CD14-positive monocyte (primary cell): ENCODE results near the gene ZNF296. TPM values are rescaled to one million over a fixed set of nuclear protein-coding genes. Genes with fewer than 3 reads are reported as not detected.

ENCODE experiments used
- DNase-seq, 3 donors: peaks; one replicate each; pipeline ENCODE4 v3.0.0-alpha.2; 2011 to 2022
- H2AFZ ChIP-seq: 2 replicates; pipeline ENCODE4 v1.6.0; 2012; ENCODE audit warnings: mild to moderate bottlenecking, low read depth, low read length, inconsistent platforms; ENCODE audit not compliant: insufficient read depth, poor library complexity, severe bottlenecking
- H3K27ac ChIP-seq, 2 donors: 1 replicate in 1 of 2; 2 replicates in 1 of 2; pipeline ENCODE4 v1.5.1; 2012 to 2013; ENCODE audit warnings: low read length in 2 of 2, control low read depth in 1 of 2, inconsistent platforms in 1 of 2, low read depth in 1 of 2, mild to moderate bottlenecking in 1 of 2
- H3K27me3 ChIP-seq, 2 donors: one replicate each; pipeline versions ENCODE4 v1.6.0 to v1.6.1; 2011 to 2013; ENCODE audit warnings: low read length in 2 of 2; ENCODE audit not compliant: control insufficient read depth in 2 of 2, insufficient read depth in 2 of 2
- H3K36me3 ChIP-seq, 2 donors: replicated peaks in 1 of 2; 1 replicate in 1 of 2; 2 replicates in 1 of 2; pipeline versions ENCODE4 v1.5.1 to v1.6.1; 2012 to 2013; ENCODE audit warnings: low read length in 2 of 2, control low read depth in 1 of 2, inconsistent platforms in 1 of 2, mild to moderate bottlenecking in 1 of 2; ENCODE audit not compliant: insufficient read depth in 2 of 2, control insufficient read depth in 1 of 2
- H3K4me1 ChIP-seq, 2 donors: 1 replicate in 1 of 2; 2 replicates in 1 of 2; pipeline versions ENCODE4 v1.5.1 to v1.6.1; 2012 to 2013; ENCODE audit warnings: low read length in 2 of 2, control low read depth in 1 of 2, inconsistent platforms in 1 of 2, mild to moderate bottlenecking in 1 of 2, moderate library complexity in 1 of 2; ENCODE audit not compliant: insufficient read depth in 2 of 2, control insufficient read depth in 1 of 2
- H3K4me2 ChIP-seq: replicated peaks from 2 replicates; pipeline ENCODE3; 2012; ENCODE audit warnings: low read length, moderate library complexity, mild to moderate bottlenecking; ENCODE audit not compliant: poor library complexity, severe bottlenecking; ENCODE audit errors: extremely low read depth
- H3K4me3 ChIP-seq, 3 experiments: fragments of 200-600 bp in 1 of 3; sonication (generic) in 1 of 3; replicated peaks in 1 of 3; 1 replicate in 2 of 3; 2 replicates in 1 of 3; pipeline ENCODE4 v1.5.1; 2011 to 2013; ENCODE audit warnings: low read length in 3 of 3, mild to moderate bottlenecking in 3 of 3, control low read depth in 2 of 3, low read depth in 2 of 3, inconsistent platforms in 1 of 3, moderate library complexity in 1 of 3
- H3K79me2 ChIP-seq: 2 replicates; pipeline ENCODE4 v1.6.0; 2012; ENCODE audit warnings: mild to moderate bottlenecking, control low read depth, inconsistent platforms, low read length, moderate library complexity; ENCODE audit not compliant: insufficient read depth
- H3K9ac ChIP-seq: 2 replicates; pipeline ENCODE4 v1.6.0; 2017; ENCODE audit warnings: low read length, mild to moderate bottlenecking; ENCODE audit not compliant: insufficient read depth, poor library complexity, severe bottlenecking
- H3K9me3 ChIP-seq, 2 donors: replicated peaks in 1 of 2; 1 replicate in 1 of 2; 2 replicates in 1 of 2; pipeline versions ENCODE4 v1.5.1 to v1.6.1; 2012 to 2013; ENCODE audit warnings: low read length in 2 of 2, control low read depth in 1 of 2; ENCODE audit not compliant: control insufficient read depth in 1 of 2, insufficient read depth in 1 of 2
- H4K20me1 ChIP-seq: 2 replicates; pipeline ENCODE4 v1.6.0; 2012; ENCODE audit warnings: mild to moderate bottlenecking, low read length, control low read depth, moderate library complexity; ENCODE audit not compliant: insufficient read depth
- H3K27ac Mint-ChIP-seq, 7 donors: one replicate each; pipeline ENCODE4 v1.8.0; 2020; ENCODE audit warnings: mild to moderate bottlenecking in 7 of 7, mixed read lengths in 7 of 7, moderate library complexity in 6 of 7, inconsistent platforms in 2 of 7
- H3K27me3 Mint-ChIP-seq, 3 donors: one replicate each; pipeline ENCODE4 v1.8.0; 2021 to 2022; ENCODE audit warnings: low read depth in 3 of 3, mild to moderate bottlenecking in 3 of 3, mixed read lengths in 3 of 3, moderate library complexity in 3 of 3, inconsistent platforms in 1 of 3
- H3K36me3 Mint-ChIP-seq, 2 donors: one replicate each; pipeline ENCODE4 v1.8.0; 2020; ENCODE audit warnings: mixed read lengths in 2 of 2, inconsistent platforms in 1 of 2, mild to moderate bottlenecking in 1 of 2
- H3K4me1 Mint-ChIP-seq: one replicate; pipeline ENCODE4 v1.8.0; 2020; ENCODE audit warnings: mild to moderate bottlenecking, mixed read lengths
- H3K4me3 Mint-ChIP-seq, 2 donors: one replicate each; pipeline ENCODE4 v1.8.0; 2020; ENCODE audit warnings: mild to moderate bottlenecking in 2 of 2, mixed read lengths in 2 of 2, moderate library complexity in 1 of 2
- H3K9me3 Mint-ChIP-seq, 7 donors: one replicate each; pipeline ENCODE4 v1.8.0; 2020 to 2022; ENCODE audit warnings: mixed read lengths in 7 of 7, mild to moderate bottlenecking in 6 of 7, moderate library complexity in 6 of 7, inconsistent platforms in 2 of 7
- CTCF ChIP-seq: fragments of 200-600 bp; IDR thresholded peaks from one replicate; pipeline ENCODE4 v1.8.0; 2022; ENCODE audit warnings: antibody characterized with exemption, mild to moderate bottlenecking
- WGBS: methylation state at CpG from one replicate; pipeline ENCODE4 v1.1.5; 2013; ENCODE audit warnings: missing lambda C conversion rate; ENCODE audit not compliant: insufficient coverage; 5-methylcytosine and 5-hydroxymethylcytosine counted together
- intact Hi-C, 2 donors: fragments of 100-400 bp; cut with micrococcal nuclease; formaldehyde crosslinking; loops; one replicate each; pipeline versions ENCODE4 v1.15.0 to v1.15.1; 2023
- polyA plus RNA-seq, 3 donors: library from polyadenylated mRNA; depleted of rRNA in 1 of 3; unstranded in 2 of 3; stranded (reverse) in 1 of 3; fragments of 300-500 nt in 2 of 3; fragments of >200 nt in 1 of 3; fragmentation: Illumina TruSeq in 2 of 3; gene quantifications; 1 replicate in 2 of 3; 2 replicates in 1 of 3; pipeline ENCODE4 v1.2.3, GENCODE V29; 2012 to 2021

ZNF296 gene
- polyA plus RNA-seq, 3 donors = 3.8 to 7.2 (median 6.5) TPM

GRCh38 chr19:45050036-45050435, 26.2 kb downstream of the ZNF296 start:
- peaks cover 50 to 76% of the 10 kb centered on the region in 2 donors for H3K36me3 Mint-ChIP-seq
- Histone ChIP-seq H3K36me3 (peaks cover 46 to 77% of the 10 kb centered on the region in 2 donors), H3K9ac (no peak overlapping the region), H4K20me1 (peaks cover 98% of the 10 kb centered on the region), H3K27ac (peak overlapping the region in 1 of 2 donors; percentile 69), H3K4me1 (peaks cover 26 to 30% of the 10 kb centered on the region in 2 donors), H3K27me3 (no peaks in the 10 kb centered on the region), H3K9me3 (no peaks in the 10 kb centered on the region), H2AFZ (no peak overlapping the region), H3K4me3 (no peak overlapping the region), H3K79me2 (peaks cover 81% of the 10 kb centered on the region), H3K4me2 (no peak overlapping the region)
- H3K4me1 Mint-ChIP-seq = peaks cover 42% of the 10 kb centered on the region
- no peak overlapping the region for H3K4me3 Mint-ChIP-seq
- H3K27ac Mint-ChIP-seq = peak overlapping the region in 4 of 7 donors; percentile 44 to 61 (median 58)
- H3K9me3 Mint-ChIP-seq = peaks cover 0 to 2% (median 0%) of the 10 kb centered on the region in 7 donors
- intact Hi-C loops = no loop called here
- 100% methylated on average over 5 of the region's 6 CpGs for WGBS
- TF ChIP-seq CTCF = no peak
- DNase-seq = no peak
- peaks cover 0 to 1% (median 0%) of the 10 kb centered on the region in 3 donors for H3K27me3 Mint-ChIP-seq

- Histone ChIP-seq H2AFZ (no peak overlapping the region), H3K36me3 (peaks cover 46 to 77% of the 10 kb centered on the region in 2 donors), H3K4me2 (no peak overlapping the region), H3K79me2 (peaks cover 89% of the 10 kb centered on the region), H3K9me3 (no peaks in the 10 kb centered on the region), H4K20me1 (peaks cover 98% of the 10 kb centered on the region), H3K4me1 (peaks cover 26 to 30% of the 10 kb centered on the region in 2 donors), H3K27ac (peak overlapping the region; percentile 6 to 69), H3K27me3 (no peaks in the 10 kb centered on the region), H3K4me3 (no peak overlapping the region), H3K9ac (no peak overlapping the region)
- no peak for DNase-seq
- no peak overlapping the region for H3K4me3 Mint-ChIP-seq
- H3K9me3 Mint-ChIP-seq = peaks cover 0 to 2% (median 0%) of the 10 kb centered on the region in 7 donors
- intact Hi-C loops = loop anchor here in 1 of 2 donors (5.0 kb wide), 1 partner anchor 43 kb away; the partner anchor contains the start of gene PPP1R37
- TF ChIP-seq CTCF = no peak
- peaks cover 44% of the 10 kb centered on the region for H3K4me1 Mint-ChIP-seq
- peak overlapping the region in 6 of 7 donors; percentile 22 to 66 (median 50) for H3K27ac Mint-ChIP-seq
- 96% methylated on average over 7 of the region's 8 CpGs for WGBS
- peaks cover 0 to 1% (median 0%) of the 10 kb centered on the region in 3 donors for H3K27me3 Mint-ChIP-seq
- peaks cover 50 to 76% of the 10 kb centered on the region in 2 donors for H3K36me3 Mint-ChIP-seq
Observed at GRCh38 chr19:45049073-45049736, 27.1 kb downstream of the ZNF296 start.
